ENCODE measurements around the gene ZNF140.

ZNF140 gene

DNA sequence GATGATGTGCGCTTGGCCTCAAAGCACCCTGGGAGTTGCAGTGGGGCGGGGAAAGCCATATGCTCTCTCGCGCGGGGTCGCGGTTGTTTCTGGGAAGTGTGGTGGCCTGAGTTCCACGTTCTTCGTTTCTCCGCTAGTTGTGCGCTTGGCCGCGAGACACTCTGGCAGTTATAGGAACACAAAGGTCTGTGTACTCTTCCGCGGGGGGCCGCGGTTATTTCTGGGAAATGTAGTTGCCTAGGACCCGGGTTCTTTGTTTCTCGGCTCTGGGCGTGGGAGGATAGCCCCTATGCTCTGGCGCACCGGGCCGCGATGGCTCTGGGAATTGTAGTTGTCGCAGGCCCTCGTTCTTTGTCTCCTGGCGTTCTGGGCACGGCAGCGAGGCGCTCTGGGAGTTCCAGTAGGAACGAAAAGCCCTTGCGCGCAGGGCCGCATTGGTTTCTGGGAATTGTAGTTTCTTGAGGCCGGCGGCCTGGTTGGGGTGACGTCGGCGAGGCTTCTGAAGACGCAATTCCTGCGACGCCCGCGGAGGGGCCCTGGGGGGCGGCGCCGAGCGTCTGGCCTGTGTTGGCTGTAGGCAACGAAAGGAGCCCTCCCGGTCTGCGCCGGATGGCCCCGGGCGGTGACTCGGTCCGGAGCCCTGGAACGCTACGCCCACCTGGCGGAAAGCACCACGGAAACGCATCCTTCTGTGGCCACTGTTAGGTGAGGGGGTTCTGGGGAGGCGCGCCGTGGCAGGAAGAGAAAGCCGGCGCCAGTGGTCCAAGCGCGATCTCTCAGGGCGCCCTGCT lies at the start of gene ZNF140:
Gene ZNF140, plus strand, starts transcription at position 556 of the 791 bp plus-strand sequence. CDS start 398 bp downstream, outside the sequence.
- DNase-seq (ENCODE audit: low spot score) (peak; percentile 90), FAIRE-seq (no peak)

DNA sequence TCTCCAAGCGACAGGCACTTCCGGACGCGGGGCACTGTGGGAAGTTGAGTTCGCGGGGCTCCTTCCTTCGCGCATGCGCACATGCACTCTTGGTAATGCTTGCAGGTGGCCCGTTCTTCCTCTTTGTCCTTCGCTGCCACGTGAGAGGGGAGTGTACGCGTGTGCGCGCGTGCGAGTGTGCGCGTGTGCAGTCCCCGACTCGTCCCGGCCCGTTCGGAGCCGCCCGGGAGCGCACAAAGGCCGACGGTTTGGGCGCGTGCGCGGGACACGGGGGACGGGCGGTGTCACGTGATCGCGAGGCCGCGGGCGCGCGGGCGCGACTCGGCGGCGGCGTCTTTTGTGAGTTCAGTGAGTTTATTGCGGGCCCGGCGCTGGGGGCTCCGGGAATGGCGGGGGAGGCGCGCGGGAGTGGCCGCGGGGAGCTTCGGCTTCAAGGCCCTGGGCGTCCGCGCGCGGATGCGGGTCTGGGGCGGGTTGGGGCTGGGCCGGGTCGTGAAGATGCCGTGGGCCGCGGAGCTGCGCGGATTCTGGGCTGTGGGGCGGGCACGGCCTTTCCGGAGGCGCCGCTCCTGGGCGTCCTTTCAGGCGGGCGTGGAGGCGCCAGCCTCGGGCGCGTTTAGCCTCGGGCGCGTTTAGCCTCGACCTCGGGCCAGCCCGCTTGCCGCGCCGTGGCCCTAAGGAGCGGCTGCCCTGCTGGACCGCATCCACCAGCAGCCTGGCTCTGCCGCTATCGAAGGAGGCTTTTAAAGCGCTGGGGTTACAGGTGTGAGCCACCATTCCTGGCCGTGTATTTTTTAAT lies 43.3 kb upstream of the ZNF140 start, which contains the start of gene ZNF84:
Gene ZNF84, plus strand, starts transcription at position 303 of the 799 bp plus-strand sequence. CDS start 3,959 bp downstream, outside the sequence.
- DNase-seq (ENCODE audit: low spot score) (peak; percentile 94), FAIRE-seq (peak; percentile 93)

DNA sequence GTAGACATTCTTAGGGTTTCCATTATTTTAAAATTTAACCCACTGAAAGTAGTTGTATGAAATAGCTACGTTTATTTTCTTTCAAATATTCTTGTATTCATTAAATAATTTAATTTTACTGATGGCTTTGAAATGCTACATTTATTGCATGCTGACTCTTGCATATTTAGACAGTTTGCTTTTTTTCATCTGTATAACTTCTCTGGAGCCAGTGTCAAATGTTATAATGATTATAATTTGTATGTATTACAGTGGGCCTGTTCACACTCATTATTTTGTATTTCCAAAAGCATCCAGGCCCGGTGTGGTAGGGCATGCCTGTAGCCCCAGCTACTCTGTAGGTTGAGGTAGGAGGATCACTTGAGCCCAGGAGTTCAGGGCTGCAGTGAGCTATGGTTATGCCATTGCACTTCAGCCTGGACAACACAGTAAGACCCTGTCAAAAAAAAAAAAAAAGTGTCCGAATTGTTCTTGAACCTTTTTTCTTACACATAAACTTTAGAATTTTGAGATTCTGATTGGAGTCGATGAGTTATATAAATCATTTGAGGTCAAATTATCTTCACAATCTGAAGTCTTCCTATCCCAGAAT lies 42.5 kb upstream of the ZNF140 start:
- FAIRE-seq, result no peak
- DNase-seq (ENCODE audit: low spot score), result no peak

DNA sequence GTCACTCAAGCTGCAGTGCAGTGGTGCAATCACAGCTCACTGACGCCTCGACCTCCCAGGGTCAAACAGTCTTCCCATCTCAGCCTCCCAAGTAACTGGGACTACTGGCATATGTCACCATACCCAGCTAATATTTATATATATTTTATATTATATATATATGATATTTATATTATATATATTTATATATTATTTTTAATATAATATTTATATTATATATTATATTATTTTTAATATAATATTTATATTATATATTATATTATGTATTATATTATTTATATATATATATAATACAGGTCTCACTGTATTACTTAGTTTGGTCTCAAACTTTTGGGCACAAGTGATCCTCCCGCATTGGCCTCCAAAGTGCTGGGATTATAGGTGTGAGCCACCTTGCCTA lies 34.0 kb upstream of the ZNF140 start:
- FAIRE-seq, result no peak
- DNase-seq (ENCODE audit: low spot score), result no peak

DNA sequence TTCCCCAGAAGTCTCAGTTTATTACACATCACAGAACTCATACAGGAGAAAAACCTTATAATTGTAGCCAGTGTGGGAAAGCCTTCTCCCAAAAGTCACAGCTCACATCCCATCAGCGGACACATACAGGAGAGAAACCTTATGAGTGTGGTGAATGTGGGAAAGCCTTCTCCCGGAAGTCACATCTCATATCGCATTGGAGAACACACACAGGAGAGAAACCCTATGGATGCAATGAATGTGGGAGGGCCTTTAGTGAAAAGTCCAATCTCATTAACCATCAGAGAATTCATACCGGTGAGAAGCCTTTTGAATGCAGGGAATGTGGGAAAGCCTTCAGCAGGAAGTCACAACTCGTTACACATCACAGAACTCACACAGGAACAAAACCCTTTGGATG lies 23.3 kb upstream of the ZNF140 start:
- DNase-seq (ENCODE audit: low spot score) (no peak), FAIRE-seq (no peak)

DNA sequence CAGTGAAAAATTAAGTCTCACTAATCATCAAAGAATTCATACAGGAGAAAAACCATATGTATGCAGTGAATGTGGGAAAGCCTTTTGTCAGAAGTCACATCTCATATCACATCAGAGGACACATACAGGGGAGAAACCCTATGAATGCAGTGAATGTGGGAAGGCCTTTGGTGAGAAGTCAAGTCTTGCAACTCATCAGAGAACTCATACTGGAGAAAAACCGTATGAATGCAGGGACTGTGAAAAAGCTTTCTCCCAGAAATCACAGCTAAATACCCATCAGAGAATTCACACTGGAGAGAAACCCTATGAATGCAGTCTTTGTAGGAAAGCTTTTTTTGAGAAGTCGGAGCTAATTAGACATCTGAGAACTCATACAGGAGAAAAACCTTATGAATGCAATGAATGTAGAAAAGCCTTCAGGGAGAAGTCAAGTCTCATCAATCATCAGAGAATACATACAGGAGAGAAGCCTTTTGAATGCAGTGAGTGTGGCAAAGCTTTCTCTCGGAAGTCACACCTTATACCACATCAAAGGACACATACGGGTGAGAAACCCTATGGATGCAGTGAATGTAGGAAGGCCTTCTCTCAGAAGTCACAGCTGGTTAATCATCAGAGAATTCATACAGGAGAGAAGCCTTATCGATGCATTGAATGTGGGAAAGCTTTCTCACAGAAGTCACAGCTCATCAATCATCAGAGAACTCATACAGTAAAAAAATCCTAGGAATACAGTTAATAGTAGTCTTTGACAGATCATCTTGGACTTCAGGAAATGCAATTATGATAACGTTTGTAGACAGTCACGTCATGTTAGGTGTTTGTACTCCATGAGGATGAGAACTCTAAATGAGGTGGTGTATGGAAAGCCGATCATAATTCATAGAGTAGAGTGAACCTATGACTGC lies 22.3 kb upstream of the ZNF140 start:
- DNase-seq (ENCODE audit: low spot score) (no peak), FAIRE-seq (no peak)

DNA sequence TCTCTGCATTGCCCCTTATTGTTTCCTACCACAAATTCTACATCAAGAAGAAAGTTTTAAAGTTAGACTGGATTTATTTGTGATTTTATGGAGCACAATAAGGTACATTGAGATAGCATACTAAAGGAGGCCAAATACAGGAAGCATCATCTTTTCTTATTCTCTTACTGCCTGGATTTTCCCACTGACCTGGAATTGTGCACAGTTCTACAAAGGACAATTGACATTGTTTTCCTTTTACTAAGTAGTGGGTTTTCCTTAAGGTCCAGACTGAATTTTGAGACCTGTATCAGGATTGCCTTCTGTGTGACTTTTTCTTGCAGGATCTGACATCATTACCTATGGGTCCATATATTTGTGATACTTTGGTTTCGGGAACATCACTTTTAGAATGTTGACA lies 18.8 kb upstream of the ZNF140 start:
- no peak for DNase-seq (ENCODE audit: low spot score)
- no peak for FAIRE-seq

DNA sequence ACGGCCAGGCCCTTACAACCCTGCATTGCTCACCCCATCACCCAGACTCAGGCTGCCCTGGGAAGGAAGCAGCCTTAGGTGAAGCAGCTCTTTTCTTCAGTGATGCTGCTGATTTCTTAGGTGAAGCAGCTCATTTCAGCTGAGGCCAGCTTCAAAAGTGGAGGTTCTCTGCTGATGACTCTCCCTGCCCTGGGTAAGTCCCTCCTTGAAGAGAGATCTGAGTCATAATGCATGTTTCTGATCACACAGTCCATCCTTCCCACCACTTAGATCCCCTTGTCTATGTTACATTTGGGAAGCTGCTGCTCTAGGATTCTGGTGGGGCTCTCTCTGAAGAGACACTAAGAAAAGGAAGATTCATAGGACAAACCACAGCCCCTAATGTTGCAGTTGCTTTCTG lies 17.2 kb upstream of the ZNF140 start:
- FAIRE-seq, result no peak

DNA sequence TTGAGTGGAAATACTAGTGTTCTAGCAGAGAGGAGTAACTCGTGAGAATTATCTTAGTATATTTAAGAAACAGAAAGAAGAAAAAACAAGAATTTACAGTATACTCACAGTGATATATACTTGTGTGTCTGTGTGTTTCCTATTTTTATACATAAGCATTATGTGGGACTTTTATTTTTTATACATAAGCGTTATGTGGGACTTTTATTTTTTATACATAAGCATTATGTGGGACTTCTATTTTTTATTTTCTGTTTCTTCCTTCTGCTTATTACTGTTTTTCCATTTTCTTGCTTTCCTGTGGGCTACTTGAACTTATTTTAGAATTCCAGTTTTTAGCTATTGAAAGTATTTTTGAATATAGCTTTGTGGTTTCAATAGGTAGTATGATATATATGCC lies 6.9 kb upstream of the ZNF140 start:
- FAIRE-seq (no peak), DNase-seq (ENCODE audit: low spot score) (no peak)

More for the DNA sequence above, 17.2 kb upstream of the ZNF140 start:
- no peak for DNase-seq (ENCODE audit: low spot score)

DNA sequence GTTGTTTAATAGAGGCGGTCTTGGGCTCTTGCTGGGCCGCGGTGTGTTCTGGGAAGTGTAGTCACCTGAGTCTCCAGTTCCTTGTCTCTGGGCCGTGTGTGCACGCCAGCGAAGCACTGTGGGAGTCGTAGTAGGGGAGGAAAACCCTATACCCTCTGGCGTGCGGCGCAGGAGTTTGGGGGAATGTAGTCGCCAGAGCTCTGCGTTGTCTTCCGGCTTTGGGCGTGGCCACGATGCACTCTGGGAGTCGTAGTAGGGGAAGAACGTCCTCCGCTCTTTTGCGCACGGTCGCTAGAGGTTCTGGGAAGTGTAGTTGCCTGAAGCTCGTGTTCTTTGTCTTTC lies 726 bp upstream of the ZNF140 start:
- peak; percentile 5 for FAIRE-seq
- peak; percentile 91 for DNase-seq (ENCODE audit: low spot score)

DNA sequence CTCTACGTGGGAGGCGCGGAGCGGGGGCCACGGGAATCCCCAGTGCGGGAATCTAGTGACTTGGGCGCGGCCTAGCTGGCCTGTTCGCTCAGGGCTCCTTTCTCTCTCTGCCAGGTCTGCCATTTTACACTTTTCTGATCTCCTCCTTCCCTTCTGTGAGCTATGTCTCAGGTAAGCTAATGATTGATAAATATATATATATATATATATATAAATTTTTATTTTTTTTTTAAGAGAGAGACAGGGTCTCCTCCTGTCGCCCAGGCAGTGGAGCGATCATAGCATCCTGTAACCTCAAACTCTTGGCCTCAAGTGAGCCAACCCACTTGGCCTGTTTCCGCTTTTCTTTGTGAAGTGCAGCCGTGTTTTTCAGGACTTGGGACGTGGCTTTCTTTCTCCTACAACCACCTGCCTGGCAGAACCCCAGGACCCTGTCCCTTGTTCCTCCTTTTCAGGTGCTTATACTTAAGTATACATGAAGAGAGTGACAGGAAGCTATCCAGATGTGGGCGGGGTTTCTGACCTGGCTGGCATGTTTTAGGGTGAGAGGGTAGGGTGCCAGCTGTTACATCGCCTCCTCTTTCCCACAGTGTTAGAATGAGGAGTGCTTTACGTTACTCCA lies 547 bp downstream of the ZNF140 start:
- FAIRE-seq (no peak), DNase-seq (ENCODE audit: low spot score) (no peak)

DNA sequence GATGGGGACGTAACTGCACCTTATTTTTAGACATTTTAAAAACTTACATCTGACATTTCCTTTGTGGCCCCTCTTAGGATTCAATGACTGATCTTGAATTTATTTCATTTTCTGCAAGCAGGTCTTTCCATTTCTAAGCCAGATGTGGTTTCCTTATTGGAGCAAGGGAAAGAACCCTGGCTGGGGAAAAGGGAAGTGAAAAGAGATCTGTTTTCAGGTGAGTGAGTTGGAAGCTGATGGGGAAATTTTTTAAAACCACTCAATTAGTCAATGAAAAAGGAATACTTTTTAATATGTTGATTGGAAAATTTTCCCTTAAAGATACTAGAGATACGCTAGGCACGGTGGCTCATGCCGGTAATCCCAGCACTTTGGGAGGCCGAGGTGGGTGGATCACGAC lies 2.6 kb downstream of the ZNF140 start:
- DNase-seq (ENCODE audit: low spot score), result no peak
- FAIRE-seq, result no peak

DNA sequence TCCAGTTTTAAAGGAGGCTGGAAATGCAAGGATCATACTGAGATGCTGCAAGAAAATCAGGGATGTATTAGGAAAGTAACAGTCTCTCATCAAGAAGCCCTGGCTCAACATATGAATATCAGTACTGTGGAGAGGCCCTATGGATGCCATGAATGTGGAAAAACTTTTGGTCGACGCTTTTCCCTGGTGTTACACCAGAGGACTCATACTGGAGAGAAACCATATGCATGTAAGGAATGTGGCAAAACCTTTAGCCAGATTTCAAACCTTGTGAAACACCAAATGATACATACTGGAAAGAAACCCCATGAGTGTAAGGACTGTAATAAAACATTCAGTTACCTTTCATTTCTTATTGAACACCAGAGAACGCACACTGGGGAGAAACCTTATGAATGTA lies 24.9 kb downstream of the ZNF140 start:
- no peak for DNase-seq (ENCODE audit: low spot score)
- FAIRE-seq, result no peak

DNA sequence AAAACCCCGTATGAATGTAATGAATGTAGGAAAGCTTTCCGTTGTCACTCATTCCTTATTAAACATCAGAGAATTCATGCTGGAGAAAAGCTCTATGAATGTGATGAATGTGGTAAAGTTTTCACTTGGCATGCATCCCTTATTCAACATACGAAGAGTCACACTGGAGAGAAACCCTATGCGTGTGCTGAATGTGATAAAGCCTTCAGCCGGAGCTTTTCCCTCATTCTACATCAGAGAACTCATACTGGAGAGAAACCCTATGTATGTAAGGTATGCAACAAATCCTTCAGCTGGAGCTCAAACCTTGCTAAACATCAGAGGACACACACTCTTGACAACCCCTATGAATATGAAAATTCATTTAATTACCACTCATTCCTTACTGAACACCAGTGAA lies 25.5 kb downstream of the ZNF140 start:
- DNase-seq (ENCODE audit: low spot score) (no peak), FAIRE-seq (no peak)

DNA sequence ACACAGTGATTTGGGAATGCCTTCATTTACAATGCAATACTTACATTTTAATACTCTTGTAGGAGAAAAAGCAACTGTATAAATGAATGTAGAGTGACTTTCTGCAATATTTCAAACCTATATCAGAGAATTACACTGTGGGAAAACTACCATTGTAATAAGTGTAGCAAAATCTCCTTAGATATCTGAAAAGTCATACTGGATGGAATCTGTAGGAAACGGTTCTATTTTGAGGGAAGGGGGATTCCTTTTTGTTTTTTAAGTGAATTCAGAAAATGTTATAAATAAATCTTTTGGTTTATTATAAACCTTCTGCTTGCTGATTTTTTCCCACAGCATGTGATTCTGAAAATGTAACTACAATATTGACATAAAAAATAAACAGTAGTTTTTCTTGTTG lies 26.4 kb downstream of the ZNF140 start:
- FAIRE-seq, result no peak
- no peak for DNase-seq (ENCODE audit: low spot score)

DNA sequence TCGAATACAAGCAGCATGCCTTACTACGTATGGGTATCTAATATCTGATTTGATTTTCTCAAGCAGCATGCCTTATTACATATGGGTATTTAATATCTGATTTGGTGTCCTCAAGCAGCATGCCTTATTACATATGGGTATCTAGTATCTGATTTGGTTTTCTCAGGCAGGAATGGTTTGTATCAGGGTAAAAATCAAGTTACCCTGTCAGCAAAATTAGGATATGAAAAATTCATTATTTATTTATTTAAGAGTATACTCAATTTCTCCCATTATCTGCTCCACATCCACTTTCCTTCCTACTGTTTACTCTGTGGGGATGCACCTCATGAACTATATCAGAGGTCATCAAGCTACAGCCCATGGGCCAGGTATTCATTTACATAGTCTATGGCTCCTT lies 27.4 kb downstream of the ZNF140 start:
- FAIRE-seq, result no peak

DNA sequence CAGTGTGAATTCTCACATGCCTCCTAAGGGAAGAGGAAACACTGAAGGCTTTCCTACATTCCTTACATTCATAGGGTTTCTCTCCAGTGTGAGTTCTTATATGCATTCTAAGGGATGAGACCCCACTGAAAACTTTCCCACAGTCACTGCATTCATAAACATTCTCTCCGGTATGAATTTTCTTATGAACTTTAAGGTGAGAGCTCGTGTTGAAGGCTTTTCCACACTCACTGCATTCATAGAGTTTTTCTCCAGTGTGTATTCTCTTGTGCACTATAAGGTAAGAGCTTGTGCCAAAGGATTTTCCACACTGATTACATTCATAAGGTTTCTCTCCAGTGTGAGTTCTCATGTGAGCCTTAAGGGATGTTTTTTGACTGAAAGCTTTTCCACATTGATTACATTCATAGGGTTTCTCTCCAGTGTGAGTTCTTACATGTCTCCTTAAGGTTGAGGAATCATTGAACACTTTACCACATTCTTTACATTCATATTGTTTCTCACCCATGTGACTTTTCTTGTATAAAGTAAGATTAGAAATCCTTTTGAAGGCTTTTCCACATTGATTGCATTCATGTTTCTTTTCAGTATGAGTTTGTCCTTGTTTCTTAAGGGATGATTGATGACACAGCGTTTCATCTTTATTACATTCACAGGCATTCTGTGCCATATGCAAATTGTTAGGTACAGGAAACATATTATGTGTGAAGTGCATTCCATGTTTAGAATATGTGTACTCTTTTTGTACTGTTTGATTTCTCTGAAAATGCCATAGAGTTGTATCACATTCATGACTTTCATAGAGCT lies 39.9 kb downstream of the ZNF140 start:
- FAIRE-seq (no peak), DNase-seq (ENCODE audit: low spot score) (no peak)

More for the DNA sequence above, 27.4 kb downstream of the ZNF140 start:
- DNase-seq (ENCODE audit: low spot score), result no peak

DNA sequence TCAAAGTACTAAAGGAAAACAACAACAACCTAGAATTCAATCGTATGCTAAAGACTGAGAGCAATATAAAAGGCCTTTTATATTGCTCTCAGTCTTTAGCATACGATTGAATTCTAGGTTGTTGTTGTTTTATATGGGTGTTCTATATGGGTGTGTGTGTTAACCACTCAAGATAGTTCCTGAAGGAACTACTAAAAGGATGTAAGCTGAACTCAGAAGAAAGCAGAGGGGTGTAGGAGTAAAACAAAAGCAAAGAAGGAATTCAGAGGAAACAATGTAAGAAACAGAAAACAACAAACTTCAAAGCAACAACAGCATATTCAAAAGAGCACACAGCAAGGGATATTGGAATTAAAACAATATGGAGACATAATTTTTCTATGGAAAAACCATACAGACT lies 44.0 kb downstream of the ZNF140 start:
- DNase-seq (ENCODE audit: low spot score) (no peak), FAIRE-seq (no peak)

DNA sequence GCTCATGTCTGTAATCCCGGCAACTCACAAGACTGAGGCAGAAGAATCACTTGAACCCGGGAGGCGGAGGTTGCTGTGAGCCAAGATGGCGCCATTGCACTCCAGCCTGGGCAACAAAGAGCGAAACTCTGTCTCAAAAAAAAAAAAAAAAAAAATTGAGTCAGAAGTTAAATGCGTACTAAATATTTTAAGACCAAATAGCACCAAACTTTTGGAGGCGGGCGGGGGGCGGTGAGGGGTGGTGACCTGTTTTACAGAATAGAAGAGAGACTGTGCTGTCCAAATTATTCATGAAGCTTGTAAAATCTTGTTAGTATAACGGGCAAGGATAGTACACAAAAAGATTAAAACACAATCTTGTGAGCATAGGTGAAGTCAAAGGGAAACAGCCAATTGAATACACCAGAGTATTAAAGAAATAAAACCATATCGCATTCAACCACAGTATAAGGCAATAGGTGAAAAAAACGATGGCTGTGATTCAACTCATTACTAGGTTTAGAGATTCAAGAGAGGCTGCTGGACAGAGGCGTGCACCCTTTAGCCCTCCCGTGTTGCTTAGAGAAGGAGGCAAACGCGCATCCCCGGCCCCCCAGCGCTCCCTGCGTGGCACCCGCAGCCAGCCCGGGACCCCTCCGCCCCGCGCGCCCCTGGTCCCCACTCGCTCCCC lies 48.8 kb downstream of the ZNF140 start:
- FAIRE-seq, result no peak

More for the DNA sequence above, 48.8 kb downstream of the ZNF140 start:
- DNase-seq (ENCODE audit: low spot score), result no peak

Data from urothelium cell line (cell line).